ENCODE results near the gene LMO7.

- TF ChIP-seq CTCF (IDR thresholded peaks at IDR 0.05): no peak
- TF ChIP-seq POLR2A (IDR thresholded peaks at IDR 0.05): no peak
- TF ChIP-seq POLR2AphosphoS5 (IDR thresholded peaks at IDR 0.05): no peak
Observed at GRCh38 chr13:75872980-75873379, 236.8 kb downstream of the LMO7 start.

Measured in stomach (tissue), 4 donors.